GM23338 (cell line): ENCODE data around the gene KIRREL3.

Experiments
- CREB1 ChIP-seq: fragments of 250-450 bp; sonication (Bioruptor Pico); IDR thresholded peaks from 2 replicates; pipeline ENCODE4 v1.5.0; 2020; ENCODE audit warnings: low read depth, mild to moderate bottlenecking, moderate library complexity
- EZH2 ChIP-seq: fragments of 200-600 bp; sonication (generic); IDR thresholded peaks from one replicate; pipeline ENCODE4 v1.8.0; 2017; ENCODE audit warnings: antibody characterized with exemption, mild to moderate bottlenecking, low read depth; ENCODE audit not compliant: unreplicated experiment
- EZH2phosphoT487 ChIP-seq: fragments of 200-600 bp; sonication (generic); IDR thresholded peaks from one replicate; pipeline ENCODE4 v1.8.1; 2018; ENCODE audit warnings: antibody characterized with exemption; ENCODE audit not compliant: unreplicated experiment
- NANOG ChIP-seq: IDR thresholded peaks from 2 replicates; pipeline ENCODE4 v1.6.1; 2016; ENCODE audit warnings: antibody characterized with exemption, borderline replicate concordance
- POLR2AphosphoS5 ChIP-seq: IDR thresholded peaks from 2 replicates; pipeline ENCODE4 v1.6.1; 2016; ENCODE audit warnings: antibody characterized with exemption, low read depth
- STAT1 ChIP-seq: IDR thresholded peaks from one replicate; pipeline ENCODE4 v1.6.1; 2016; ENCODE audit warnings: antibody characterized with exemption; ENCODE audit not compliant: unreplicated experiment
- ZNF114 ChIP-seq: fragments of 250-450 bp; sonication (Bioruptor Pico); IDR thresholded peaks from 2 replicates; pipeline ENCODE4 v1.5.0; 2020; ENCODE audit warnings: mild to moderate bottlenecking, moderate library complexity
- TF ChIP-seq, protein P1 (sequence below), 2 experiments: fragments of 200-600 bp in 1 of 2; sonication (generic) in 1 of 2; conservative IDR thresholded peaks; 2 replicates each; pipeline versions ENCODE4 v1.5.1 to v1.6.1; 2016 to 2017; ENCODE audit warnings: antibody characterized with exemption in 2 of 2, low read depth in 2 of 2, mild to moderate bottlenecking in 2 of 2, moderate library complexity in 1 of 2
- TF ChIP-seq, protein P2 (sequence below): IDR thresholded peaks from one replicate; pipeline ENCODE4 v1.6.1; 2018; ENCODE audit warnings: antibody characterized with exemption; ENCODE audit not compliant: unreplicated experiment
- TF ChIP-seq, protein P3 (sequence below): fragments of 250-450 bp; sonication (Bioruptor Pico); IDR thresholded peaks from 2 replicates; pipeline ENCODE4 v1.5.0; 2020; ENCODE audit warnings: mild to moderate bottlenecking, moderate library complexity
- TF ChIP-seq, protein P4 (sequence below): IDR thresholded peaks from 2 replicates; pipeline ENCODE4 v1.6.1; 2016; ENCODE audit warnings: antibody characterized with exemption

DNA sequence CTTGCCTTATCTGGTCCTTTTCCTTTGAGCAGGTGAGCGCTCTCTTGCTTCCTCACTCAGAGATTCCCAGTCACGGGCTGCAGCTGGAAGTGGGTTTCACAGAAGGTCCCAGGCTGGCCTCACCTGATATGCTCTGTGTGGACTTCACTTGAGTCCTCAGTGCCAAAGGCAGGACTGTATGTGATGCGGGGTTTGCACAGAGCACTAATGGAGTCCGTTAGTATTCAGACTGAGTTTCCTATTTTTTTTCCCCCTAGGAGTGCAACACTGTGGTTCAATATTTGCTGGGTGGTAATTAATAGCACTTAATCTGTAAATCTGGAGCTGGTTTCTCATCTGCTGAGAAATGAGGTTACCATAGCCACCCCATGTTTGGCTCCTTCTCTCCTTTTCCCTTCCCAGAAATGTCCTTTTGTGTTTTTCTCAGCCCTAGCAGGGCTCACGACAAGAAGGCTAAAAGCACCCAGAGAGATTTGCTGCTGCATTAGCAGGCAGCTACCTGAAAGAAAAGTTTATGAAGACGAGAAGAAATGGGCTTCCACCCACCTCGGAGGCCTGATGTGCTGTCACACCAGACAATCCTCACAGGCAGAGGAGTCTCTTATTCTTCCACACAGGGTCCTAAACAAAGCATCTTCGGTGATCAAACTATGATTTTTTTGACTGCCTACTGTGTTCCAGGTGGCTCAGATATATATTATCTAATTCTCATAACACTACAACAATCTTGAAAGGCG, 262.1 kb downstream of the KIRREL3 start:
- TF ChIP-seq, protein P1, sequence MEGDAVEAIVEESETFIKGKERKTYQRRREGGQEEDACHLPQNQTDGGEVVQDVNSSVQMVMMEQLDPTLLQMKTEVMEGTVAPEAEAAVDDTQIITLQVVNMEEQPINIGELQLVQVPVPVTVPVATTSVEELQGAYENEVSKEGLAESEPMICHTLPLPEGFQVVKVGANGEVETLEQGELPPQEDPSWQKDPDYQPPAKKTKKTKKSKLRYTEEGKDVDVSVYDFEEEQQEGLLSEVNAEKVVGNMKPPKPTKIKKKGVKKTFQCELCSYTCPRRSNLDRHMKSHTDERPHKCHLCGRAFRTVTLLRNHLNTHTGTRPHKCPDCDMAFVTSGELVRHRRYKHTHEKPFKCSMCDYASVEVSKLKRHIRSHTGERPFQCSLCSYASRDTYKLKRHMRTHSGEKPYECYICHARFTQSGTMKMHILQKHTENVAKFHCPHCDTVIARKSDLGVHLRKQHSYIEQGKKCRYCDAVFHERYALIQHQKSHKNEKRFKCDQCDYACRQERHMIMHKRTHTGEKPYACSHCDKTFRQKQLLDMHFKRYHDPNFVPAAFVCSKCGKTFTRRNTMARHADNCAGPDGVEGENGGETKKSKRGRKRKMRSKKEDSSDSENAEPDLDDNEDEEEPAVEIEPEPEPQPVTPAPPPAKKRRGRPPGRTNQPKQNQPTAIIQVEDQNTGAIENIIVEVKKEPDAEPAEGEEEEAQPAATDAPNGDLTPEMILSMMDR (conservative IDR thresholded peaks at IDR 0.05; ENCODE audit: low read depth in 2 of 2), result no peak
- TF ChIP-seq, protein P2, sequence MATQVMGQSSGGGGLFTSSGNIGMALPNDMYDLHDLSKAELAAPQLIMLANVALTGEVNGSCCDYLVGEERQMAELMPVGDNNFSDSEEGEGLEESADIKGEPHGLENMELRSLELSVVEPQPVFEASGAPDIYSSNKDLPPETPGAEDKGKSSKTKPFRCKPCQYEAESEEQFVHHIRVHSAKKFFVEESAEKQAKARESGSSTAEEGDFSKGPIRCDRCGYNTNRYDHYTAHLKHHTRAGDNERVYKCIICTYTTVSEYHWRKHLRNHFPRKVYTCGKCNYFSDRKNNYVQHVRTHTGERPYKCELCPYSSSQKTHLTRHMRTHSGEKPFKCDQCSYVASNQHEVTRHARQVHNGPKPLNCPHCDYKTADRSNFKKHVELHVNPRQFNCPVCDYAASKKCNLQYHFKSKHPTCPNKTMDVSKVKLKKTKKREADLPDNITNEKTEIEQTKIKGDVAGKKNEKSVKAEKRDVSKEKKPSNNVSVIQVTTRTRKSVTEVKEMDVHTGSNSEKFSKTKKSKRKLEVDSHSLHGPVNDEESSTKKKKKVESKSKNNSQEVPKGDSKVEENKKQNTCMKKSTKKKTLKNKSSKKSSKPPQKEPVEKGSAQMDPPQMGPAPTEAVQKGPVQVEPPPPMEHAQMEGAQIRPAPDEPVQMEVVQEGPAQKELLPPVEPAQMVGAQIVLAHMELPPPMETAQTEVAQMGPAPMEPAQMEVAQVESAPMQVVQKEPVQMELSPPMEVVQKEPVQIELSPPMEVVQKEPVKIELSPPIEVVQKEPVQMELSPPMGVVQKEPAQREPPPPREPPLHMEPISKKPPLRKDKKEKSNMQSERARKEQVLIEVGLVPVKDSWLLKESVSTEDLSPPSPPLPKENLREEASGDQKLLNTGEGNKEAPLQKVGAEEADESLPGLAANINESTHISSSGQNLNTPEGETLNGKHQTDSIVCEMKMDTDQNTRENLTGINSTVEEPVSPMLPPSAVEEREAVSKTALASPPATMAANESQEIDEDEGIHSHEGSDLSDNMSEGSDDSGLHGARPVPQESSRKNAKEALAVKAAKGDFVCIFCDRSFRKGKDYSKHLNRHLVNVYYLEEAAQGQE, result no peak
- TF ChIP-seq, protein P3, sequence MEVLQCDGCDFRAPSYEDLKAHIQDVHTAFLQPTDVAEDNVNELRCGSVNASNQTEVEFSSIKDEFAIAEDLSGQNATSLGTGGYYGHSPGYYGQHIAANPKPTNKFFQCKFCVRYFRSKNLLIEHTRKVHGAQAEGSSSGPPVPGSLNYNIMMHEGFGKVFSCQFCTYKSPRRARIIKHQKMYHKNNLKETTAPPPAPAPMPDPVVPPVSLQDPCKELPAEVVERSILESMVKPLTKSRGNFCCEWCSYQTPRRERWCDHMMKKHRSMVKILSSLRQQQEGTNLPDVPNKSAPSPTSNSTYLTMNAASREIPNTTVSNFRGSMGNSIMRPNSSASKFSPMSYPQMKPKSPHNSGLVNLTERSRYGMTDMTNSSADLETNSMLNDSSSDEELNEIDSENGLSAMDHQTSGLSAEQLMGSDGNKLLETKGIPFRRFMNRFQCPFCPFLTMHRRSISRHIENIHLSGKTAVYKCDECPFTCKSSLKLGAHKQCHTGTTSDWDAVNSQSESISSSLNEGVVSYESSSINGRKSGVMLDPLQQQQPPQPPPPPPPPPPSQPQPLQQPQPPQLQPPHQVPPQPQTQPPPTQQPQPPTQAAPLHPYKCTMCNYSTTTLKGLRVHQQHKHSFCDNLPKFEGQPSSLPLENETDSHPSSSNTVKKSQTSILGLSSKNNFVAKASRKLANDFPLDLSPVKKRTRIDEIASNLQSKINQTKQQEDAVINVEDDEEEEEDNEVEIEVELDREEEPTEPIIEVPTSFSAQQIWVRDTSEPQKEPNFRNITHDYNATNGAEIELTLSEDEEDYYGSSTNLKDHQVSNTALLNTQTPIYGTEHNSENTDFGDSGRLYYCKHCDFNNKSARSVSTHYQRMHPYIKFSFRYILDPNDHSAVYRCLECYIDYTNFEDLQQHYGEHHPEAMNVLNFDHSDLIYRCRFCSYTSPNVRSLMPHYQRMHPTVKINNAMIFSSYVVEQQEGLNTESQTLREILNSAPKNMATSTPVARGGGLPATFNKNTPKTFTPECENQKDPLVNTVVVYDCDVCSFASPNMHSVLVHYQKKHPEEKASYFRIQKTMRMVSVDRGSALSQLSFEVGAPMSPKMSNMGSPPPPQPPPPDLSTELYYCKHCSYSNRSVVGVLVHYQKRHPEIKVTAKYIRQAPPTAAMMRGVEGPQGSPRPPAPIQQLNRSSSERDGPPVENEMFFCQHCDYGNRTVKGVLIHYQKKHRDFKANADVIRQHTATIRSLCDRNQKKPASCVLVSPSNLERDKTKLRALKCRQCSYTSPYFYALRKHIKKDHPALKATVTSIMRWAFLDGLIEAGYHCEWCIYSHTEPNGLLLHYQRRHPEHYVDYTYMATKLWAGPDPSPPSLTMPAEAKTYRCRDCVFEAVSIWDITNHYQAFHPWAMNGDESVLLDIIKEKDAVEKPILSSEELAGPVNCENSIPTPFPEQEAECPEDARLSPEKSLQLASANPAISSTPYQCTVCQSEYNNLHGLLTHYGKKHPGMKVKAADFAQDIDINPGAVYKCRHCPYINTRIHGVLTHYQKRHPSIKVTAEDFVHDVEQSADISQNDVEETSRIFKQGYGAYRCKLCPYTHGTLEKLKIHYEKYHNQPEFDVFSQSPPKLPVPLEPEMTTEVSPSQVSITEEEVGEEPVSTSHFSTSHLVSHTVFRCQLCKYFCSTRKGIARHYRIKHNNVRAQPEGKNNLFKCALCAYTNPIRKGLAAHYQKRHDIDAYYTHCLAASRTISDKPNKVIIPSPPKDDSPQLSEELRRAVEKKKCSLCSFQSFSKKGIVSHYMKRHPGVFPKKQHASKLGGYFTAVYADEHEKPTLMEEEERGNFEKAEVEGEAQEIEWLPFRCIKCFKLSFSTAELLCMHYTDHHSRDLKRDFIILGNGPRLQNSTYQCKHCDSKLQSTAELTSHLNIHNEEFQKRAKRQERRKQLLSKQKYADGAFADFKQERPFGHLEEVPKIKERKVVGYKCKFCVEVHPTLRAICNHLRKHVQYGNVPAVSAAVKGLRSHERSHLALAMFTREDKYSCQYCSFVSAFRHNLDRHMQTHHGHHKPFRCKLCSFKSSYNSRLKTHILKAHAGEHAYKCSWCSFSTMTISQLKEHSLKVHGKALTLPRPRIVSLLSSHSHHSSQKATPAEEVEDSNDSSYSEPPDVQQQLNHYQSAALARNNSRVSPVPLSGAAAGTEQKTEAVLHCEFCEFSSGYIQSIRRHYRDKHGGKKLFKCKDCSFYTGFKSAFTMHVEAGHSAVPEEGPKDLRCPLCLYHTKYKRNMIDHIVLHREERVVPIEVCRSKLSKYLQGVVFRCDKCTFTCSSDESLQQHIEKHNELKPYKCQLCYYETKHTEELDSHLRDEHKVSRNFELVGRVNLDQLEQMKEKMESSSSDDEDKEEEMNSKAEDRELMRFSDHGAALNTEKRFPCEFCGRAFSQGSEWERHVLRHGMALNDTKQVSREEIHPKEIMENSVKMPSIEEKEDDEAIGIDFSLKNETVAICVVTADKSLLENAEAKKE (CRISPR knock-in tag), result no peak
- no peak for TF ChIP-seq EZH2
- TF ChIP-seq, protein P4, sequence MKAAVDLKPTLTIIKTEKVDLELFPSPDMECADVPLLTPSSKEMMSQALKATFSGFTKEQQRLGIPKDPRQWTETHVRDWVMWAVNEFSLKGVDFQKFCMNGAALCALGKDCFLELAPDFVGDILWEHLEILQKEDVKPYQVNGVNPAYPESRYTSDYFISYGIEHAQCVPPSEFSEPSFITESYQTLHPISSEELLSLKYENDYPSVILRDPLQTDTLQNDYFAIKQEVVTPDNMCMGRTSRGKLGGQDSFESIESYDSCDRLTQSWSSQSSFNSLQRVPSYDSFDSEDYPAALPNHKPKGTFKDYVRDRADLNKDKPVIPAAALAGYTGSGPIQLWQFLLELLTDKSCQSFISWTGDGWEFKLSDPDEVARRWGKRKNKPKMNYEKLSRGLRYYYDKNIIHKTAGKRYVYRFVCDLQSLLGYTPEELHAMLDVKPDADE, result no peak
- TF ChIP-seq POLR2AphosphoS5, result no peak
- TF ChIP-seq CREB1 (CRISPR knock-in tag), result no peak
- TF ChIP-seq EZH2phosphoT487, result no peak
- no peak for TF ChIP-seq ZNF114 (CRISPR knock-in tag)
- no peak for TF ChIP-seq NANOG
- no peak for TF ChIP-seq STAT1
